A204.1 (cell line): ENCODE measurements around the gene EFCAB7.
A peak's percentile ranks its signal among the peaks of the same experiment; 100 is the strongest.

Source experiments
- FAIRE-seq: peaks from 2 replicates; lab custom pipeline; 2012; peaks lifted over from hg19 to GRCh38; lab: Jason Lieb, UNC

Gene EFCAB7

GRCh38 chr1:63607322-63607721, 84.0 kb downstream of the EFCAB7 start:
- FAIRE-seq: no peak

DNA sequence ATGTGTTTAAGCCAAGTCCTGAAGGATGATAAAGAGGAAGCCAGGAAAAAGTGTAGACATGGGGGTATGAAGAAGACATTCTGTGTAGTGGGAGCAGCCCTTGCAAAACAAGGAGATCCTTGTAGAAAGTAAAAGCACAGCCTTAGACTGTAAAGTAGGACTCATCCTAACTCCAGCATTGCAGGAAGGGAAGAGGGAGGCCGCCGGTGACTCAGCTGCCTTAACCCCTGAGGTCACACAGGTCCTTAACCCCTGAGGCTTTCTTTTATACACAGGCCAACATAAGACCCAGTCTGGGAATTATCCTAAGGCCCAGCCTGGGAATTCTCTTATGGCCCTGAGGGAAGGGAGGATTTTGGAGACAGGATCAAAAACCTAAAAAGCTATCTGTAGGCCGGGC, 87.9 kb downstream of the EFCAB7 start:
- no peak for FAIRE-seq

DNA sequence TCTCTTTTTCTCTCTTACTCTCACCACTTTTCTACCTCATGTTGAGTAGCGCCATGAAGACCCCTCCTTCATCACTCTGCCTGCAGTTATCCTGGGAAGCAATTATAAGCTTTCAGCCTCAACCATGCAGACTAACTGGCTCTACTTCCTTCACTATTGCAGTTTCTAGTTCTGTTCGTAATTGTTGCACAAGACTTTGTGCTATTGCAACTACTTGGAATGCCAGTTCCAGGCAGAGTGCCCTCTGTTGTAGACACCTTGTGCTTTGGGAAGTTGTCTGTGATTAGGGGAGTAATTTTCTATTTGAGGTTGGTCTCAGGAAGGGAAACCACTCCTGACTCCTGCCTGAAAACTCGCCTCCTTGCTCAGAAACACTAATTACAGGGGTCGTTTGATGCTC, 89.2 kb downstream of the EFCAB7 start:
- no peak for FAIRE-seq

GRCh38 chr1:63612971-63613370, 89.6 kb downstream of the EFCAB7 start:
- no peak for FAIRE-seq

DNA sequence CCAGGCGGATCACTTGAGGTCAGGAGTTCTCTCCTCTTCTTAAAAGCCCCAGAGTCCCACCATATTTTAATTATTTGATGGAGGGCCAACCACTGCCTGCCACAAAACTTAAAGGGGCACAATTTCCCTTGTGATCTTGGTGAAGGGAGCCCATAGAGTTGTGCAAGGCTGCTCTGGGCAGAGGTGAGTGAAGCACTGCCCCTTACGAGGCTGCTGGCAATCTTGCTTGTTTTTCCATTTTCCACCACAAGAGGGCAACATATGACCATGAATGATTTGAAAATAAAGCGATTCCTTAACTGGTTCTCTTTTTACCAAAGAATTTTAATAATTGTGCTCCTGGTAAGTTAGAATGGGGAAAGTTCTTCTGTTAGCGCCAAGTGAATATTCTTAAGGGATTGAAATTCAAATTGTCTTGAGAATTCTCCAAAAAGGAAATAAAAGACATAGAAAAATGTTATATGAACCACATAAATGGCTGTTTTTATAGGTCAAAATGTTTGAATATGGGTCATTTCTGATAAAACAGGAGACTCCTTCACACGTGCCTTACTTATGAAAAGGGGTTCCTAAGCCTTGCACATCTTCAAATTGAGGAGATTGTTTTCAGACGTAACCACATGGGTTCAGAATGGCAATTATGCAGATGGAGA, 92.6 kb downstream of the EFCAB7 start:
- FAIRE-seq: peak; percentile 96

- no peak for FAIRE-seq
Observed at GRCh38 chr1:63617450-63617849, 94.1 kb downstream of the EFCAB7 start.

GRCh38 chr1:63618011-63618410, 94.7 kb downstream of the EFCAB7 start:
- no peak for FAIRE-seq

DNA sequence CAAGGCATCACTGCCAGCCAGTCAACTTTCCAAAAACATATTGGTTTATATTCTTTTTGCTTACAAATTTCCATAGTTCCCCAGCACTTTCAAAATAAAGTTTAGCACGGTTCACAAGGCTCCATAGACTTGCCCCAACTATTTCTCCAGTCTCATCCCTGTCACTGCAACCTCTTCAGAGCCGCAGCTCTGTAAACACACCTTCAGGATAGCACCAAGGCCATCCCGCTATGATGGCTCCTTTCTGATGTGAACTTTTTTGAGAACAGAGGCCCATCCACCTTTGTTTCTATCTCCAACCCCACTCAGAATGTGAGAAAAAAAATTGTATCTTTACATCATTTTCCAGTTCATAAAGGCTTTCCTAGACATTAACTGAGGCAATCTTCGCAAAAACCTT, 96.2 kb downstream of the EFCAB7 start:
- no peak for FAIRE-seq

- no peak for FAIRE-seq
Observed at GRCh38 chr1:63620671-63621070, 97.3 kb downstream of the EFCAB7 start.

- FAIRE-seq: no peak
Observed at GRCh38 chr1:63621075-63621474, 97.8 kb downstream of the EFCAB7 start.

DNA sequence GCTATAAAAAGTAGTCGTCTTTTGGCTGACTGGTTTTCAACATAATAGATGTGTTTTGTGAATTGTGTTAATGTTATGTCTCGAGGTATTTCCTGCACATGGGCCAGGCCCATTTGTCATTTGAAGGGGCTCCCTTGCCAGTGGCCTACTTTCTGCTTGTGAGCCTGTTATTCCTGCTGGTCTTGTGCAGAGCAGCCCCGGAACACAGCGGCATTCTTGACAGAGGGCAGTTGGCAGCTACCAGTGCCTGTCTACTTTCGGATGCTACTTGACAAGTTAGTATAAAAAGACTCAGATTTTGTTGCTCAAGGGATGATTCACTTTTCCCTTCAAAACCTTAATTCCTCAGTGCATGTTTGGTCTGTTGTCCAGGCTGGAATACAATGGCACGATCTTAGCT, 98.4 kb downstream of the EFCAB7 start:
- FAIRE-seq: no peak
